Stimulated activated CD8-positive, alpha-beta memory T cell treated with anti-CD3 and anti-CD28 coated beads, Interleukin-4, amount 100 ng/mL, for 1 hour (primary cell): ENCODE measurements around the gene FBXL22.

Experiments used
- DNase-seq, 2 donors: peaks; one replicate each; pipeline ENCODE4 v3.0.0-alpha.2; 2020; ENCODE audit warnings: low read depth in 2 of 2, low spot score in 1 of 2

FBXL22 gene

GRCh38 chr15:63593705-63594671 lies 3.2 kb upstream of the FBXL22 start:
- no peak for DNase-seq

GRCh38 chr15:63595065-63595464 lies 2.1 kb upstream of the FBXL22 start:
- no peak for DNase-seq

- no peak for DNase-seq
Measured at GRCh38 chr15:63595688-63596087, 1.5 kb upstream of the FBXL22 start.

DNA sequence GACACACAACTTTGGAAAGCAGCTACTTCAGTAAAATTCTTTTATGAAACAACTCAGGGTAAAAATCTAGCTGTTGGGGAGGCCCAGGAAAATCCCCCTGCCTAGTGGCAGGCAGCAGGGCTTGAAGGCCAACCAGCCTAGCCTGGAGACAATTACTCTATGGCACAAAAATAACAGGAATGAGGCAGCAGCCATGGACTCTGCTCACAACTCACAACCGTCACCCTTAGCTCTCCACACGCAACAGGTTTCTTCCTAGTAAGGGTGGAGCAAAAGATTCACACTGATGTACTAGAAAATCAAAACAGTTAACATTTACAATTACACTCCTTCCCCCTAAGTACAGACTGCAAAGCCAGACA lies 530 bp upstream of the FBXL22 start:
- no peak for DNase-seq

DNA sequence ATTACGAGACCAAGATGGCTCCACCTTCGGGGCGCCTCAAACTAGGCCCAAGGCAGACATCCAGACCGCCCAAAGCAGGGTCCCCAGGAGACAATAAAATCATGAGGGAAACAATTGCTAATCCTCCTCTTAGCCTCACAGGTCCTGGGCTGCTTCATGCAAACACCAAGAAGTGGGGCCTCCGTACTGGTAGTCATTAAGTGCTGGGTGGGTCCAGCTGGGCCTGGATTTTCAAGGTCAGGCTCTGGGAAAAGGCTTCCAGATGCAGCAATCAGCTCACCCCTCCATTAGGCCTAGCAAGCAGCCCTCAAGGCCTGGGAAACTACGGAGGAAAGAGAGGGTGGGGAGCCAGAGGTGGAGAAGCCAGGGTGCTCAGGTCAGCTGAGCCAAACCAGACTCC lies 634 bp downstream of the FBXL22 start:
- DNase-seq = no peak

- no peak for DNase-seq
Measured at GRCh38 chr15:63598473-63599400, 1.6 kb downstream of the FBXL22 start.

DNA sequence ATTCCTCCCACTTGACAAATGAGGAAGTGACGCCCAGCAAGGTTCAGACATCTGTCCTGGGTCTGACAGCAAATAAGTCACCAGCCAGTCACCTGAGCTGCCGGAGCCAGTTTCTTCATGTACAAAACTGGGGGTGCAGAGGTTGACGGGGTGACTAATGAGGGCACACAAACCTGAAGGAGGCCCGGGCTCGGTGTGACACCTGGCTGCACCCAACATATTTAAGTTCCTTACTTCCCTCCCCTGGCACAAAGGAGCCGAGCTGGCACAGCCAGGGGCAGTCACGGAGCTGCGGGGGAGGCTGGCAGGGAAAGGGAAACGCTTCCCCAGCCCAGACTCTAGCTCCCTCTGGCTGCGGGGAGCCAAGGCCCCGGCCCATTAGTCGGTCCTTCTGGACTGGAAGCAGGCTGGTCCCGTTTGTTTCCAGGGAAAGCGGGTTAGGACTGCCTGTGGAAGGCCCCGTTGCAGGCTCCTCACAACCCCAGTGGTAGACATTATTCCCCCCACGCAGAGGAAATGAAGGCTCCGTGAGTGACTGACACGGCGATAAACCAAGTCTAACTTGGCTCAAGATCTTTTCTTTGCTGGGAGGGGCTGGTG lies 2.3 kb downstream of the FBXL22 start:
- no peak for DNase-seq

- no peak for DNase-seq
Measured at GRCh38 chr15:63600001-63600615, 2.9 kb downstream of the FBXL22 start.

- peak; percentile 66 to 78 for DNase-seq
Measured at GRCh38 chr15:63600616-63601025, 3.4 kb downstream of the FBXL22 start.

DNA sequence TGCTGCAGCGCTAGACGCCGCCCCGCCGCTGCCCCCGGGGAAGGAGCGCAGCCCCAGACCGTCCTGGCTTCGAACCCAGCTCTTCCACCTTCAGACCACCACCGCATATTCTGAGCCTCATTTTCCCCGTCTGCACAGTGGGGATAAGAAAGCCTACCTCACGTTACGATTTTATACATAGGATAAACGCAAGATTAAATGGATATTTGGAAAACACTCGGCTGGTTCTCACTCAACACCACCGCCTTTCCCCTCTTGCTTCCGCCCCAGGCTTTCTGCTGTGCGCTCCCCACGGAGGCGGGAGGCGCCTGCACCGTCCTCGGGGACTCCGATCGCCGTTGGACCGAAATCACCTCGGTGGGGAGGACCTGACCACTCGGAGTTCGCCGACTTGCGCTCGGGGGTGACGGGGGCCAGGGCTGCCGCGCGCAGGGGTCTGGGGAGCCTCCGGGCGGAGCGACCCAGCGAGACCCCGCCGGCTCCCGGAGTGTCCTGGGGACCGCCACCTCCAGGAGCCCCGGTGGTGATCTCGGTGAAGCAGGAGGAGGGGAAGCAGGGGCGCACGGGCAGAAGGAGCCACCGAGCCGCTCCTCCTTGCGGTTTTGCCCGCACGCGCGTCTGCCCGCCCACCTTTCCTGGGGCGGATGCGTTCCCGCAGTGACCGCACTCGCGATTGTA lies 4.0 kb downstream of the FBXL22 start:
- DNase-seq = no peak

DNA sequence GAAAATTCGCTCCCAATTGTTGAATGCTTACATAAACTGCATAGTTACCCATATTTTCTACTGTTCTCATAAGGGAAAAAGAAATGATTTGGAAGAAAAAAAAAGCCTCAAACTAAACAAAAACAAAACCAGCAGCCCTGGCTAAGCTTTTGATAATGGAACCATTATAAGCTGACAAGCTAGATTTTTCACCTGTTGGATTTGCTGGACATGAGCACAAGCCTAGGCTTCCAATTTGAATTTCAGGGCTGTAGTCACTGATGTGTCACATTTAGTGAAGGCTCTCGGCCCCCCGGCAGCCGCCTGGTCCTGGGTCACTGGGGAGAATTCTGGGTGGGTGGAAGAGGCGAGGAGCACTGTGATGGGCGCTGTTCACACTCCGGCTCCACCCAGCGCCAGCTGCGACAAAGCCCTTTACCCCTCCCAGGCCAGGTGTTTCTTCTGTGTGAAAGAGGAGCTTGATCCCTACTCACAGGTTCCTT lies 4.6 kb downstream of the FBXL22 start:
- no peak for DNase-seq

DNA sequence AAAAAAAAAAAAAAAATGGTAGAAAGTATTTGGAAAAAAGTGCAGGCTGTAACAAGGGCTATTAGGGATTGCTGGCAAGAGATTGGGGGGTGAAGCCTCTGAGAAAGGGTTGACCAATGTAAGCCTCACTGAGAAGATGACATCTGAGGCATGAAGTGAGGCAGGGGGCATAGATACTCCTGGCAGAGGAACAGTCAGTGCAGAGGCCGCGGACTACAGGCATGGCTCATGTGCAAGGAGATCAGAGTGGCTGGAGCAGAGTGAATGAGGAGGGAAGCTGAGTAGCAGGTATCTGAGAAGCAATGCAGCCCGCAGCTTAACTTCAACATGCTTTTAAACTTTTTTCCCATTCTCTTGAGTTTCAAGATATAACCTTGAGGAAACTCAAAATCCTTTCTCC lies 5.4 kb downstream of the FBXL22 start:
- no peak for DNase-seq

- no peak for DNase-seq
Measured at GRCh38 chr15:63603516-63603915, 6.3 kb downstream of the FBXL22 start.

GRCh38 chr15:63604281-63604680 lies 7.1 kb downstream of the FBXL22 start:
- DNase-seq = no peak

DNA sequence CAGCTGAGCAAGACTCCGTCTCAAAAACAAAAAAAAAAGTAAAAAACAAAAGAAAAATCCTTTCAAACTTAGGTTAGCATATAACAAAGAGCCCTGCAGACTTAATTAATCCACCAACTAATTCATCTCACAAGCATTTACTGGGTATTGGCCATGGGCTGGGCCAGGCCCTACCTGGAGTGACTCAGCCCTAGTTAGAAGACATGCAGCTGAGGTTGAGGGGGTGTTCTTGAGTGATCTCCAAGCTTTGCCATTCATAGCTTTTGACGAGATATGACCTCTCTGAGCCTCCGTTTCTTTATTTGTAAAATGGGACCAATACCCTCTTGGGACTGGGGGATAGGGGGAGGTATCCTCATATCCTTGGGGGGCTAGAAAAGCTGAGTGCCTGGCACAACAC lies 7.8 kb downstream of the FBXL22 start:
- no peak for DNase-seq

DNA sequence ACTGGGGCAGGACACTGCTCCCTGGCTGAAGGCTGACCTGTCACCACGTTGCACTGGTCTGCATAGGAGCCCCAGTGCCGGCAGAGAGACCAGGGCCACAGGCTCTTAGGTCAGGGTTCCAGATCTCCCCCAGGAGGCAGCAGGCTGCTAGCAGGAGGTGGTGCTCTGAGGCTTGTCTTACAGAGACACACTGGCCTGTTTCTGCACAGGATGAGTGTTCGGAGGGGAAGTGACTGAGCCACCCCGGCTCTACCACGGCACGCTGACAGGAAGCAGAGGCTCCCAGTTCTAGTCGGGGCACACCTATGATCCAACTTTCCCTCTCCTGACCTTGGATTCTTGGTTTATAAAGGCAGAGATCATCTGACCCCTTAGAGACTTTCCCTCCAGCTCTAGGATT lies 8.6 kb downstream of the FBXL22 start:
- no peak for DNase-seq

GRCh38 chr15:63606308-63606707 lies 9.1 kb downstream of the FBXL22 start:
- no peak for DNase-seq

DNA sequence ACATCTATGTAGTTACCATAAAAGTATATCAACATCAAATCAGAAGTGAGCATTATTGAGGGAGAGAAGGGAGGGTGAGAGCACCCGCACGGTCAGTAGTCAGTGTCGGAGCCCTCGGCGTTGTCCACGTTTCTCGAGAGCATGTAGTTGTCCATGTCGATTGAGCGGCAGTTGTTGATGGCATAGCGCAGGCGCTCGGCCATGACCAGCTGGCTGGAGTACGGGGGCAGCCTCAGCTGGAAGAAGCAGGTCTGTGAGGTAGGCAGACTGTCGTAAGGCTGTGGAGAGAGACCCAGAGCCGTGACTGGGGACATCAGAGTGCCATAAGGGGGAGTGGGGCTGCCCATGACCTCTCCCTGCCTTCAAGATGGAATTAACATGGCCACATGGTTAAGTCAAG lies 11.8 kb downstream of the FBXL22 start:
- DNase-seq = no peak

GRCh38 chr15:63609448-63609847 lies 12.3 kb downstream of the FBXL22 start:
- DNase-seq = no peak

DNA sequence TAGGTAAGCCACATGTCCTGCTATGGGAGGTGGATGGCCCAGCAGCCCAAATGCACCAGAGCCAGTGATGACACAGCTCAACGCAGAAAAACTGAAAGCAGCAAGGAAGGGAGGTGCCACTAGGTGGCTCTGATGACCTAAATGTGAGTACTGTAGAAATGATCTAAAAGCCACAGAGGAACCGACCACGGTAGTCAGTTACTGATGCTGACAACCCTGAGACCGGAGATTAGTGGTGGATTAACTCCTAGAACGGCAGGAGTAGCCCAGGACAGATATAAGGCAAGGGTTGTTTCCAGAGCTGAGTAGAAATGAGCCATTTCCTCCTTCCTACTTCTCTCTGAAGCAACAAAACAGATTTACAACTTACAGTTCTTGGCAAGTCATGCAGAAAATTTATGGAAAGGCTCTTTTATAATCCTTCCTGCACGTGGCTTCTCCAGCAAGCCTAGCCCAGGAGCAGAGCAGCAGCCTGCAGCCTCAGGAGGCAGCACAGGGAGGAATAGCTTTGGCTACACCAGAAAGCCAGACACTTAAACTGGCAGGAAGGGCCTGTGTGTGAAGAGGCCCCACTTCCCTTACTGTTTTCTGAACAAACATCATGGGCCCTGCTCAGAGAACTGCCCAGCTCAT lies 13.1 kb downstream of the FBXL22 start:
- DNase-seq = peak in 1 of 2 donors; percentile 53
